Measurements from ENCODE around the gene ACO2. TPM values are rescaled to one million over a fixed set of nuclear protein-coding genes. Genes with fewer than 3 reads are reported as not detected.

Gene ACO2
- total RNA-seq, 1 experiment from 2014 or later: 76.7 TPM

DNA sequence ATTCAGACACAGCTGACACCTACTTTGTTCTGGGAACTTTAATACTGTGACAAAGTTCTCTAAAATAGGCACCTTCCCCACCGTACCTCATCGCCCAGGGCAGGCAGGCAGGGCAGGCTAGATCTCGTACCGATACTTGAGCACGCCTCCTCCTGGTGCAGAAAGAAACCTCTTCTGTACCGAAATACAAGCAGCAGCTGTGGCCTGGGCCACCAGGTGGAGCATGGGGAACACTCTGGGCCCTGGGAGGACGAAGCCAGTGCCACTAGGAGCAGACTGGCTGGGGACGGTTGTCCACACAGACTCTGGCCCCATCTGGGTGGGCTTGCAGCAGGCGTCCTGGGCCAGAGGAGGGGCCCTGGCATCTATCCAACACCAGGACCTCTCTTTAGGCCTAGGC is 108.0 kb downstream of the ACO2 start:
- ChIA-PET POLR2A (ENCODE audit: unreplicated experiment) (interaction anchor here (0.6 kb wide), 1 partner anchor 333 kb away, joined by 4 read pairs; no protein-coding TSS in a partner anchor), CTCF (interaction anchor here (1.6 kb wide), 1 partner anchor 33 kb away, joined by 3 read pairs; no protein-coding TSS in a partner anchor)
- DNase-seq: peak; percentile 63 to 67
- H3K9me2 ChIP-seq (ENCODE audit: insufficient read depth): no peaks in the 10 kb centered on the region
- H3K4me3 ChIP-seq: no peak overlapping the region
- H4K20me1 ChIP-seq (ENCODE audit: insufficient read depth): no peaks in the 10 kb centered on the region
- BruUV-seq (replicated peaks): TSS peak; percentile 13
- TF ChIP-seq, protein P1, sequence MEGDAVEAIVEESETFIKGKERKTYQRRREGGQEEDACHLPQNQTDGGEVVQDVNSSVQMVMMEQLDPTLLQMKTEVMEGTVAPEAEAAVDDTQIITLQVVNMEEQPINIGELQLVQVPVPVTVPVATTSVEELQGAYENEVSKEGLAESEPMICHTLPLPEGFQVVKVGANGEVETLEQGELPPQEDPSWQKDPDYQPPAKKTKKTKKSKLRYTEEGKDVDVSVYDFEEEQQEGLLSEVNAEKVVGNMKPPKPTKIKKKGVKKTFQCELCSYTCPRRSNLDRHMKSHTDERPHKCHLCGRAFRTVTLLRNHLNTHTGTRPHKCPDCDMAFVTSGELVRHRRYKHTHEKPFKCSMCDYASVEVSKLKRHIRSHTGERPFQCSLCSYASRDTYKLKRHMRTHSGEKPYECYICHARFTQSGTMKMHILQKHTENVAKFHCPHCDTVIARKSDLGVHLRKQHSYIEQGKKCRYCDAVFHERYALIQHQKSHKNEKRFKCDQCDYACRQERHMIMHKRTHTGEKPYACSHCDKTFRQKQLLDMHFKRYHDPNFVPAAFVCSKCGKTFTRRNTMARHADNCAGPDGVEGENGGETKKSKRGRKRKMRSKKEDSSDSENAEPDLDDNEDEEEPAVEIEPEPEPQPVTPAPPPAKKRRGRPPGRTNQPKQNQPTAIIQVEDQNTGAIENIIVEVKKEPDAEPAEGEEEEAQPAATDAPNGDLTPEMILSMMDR (conservative IDR thresholded peaks at IDR 0.05): peak; percentile 88
- no peak for TF ChIP-seq EZH2 (IDR thresholded peaks at IDR 0.05; ENCODE audit: low read depth)
- H2AFZ ChIP-seq: no peak overlapping the region
- no peaks in the 10 kb centered on the region for H3K9me3 ChIP-seq (ENCODE audit: insufficient read depth, low read depth)
- no peaks in the 10 kb centered on the region for H3K79me2 ChIP-seq (ENCODE audit: low read depth)
- no peaks in the 10 kb centered on the region for H3K27me3 ChIP-seq (ENCODE audit: insufficient read depth, low read depth)
- intact Hi-C loops (cut with micrococcal nuclease; ENCODE audit: unreplicated experiment): no loop called here
- H3K4me1 ChIP-seq (replicated peaks; ENCODE audit: insufficient read depth): no peaks in the 10 kb centered on the region
- H3K27ac ChIP-seq: no peak overlapping the region
- no peaks in the 10 kb centered on the region for H3F3A ChIP-seq (ENCODE audit: insufficient read depth, low read depth)
- H3K4me2 ChIP-seq: no peak overlapping the region
- H3K36me3 ChIP-seq (ENCODE audit: low read depth): no peaks in the 10 kb centered on the region

GRCh38 chr22:41578114-41578513 is 109.2 kb downstream of the ACO2 start:
- no peak overlapping the region for H2AFZ ChIP-seq
- BruUV-seq (replicated peaks): no TSS peak
- H3K36me3 ChIP-seq (ENCODE audit: low read depth): no peaks in the 10 kb centered on the region
- H3K4me3 ChIP-seq: no peak overlapping the region
- H3K9me3 ChIP-seq (ENCODE audit: insufficient read depth, low read depth): no peaks in the 10 kb centered on the region
- no peaks in the 10 kb centered on the region for H3F3A ChIP-seq (ENCODE audit: insufficient read depth, low read depth)
- H3K27ac ChIP-seq: no peak overlapping the region
- no peaks in the 10 kb centered on the region for H4K20me1 ChIP-seq (ENCODE audit: insufficient read depth)
- H3K9me2 ChIP-seq (ENCODE audit: insufficient read depth): no peaks in the 10 kb centered on the region
- TF ChIP-seq, protein P1 (conservative IDR thresholded peaks at IDR 0.05): no peak
- TF ChIP-seq EZH2 (IDR thresholded peaks at IDR 0.05; ENCODE audit: low read depth): no peak
- H3K27me3 ChIP-seq (ENCODE audit: insufficient read depth, low read depth): no peaks in the 10 kb centered on the region
- no peaks in the 10 kb centered on the region for H3K4me1 ChIP-seq (replicated peaks; ENCODE audit: insufficient read depth)
- POLR2A ChIA-PET (ENCODE audit: unreplicated experiment): no interaction called here
- CTCF ChIA-PET: no interaction called here
- intact Hi-C loops (cut with micrococcal nuclease; ENCODE audit: unreplicated experiment): no loop called here
- no peaks in the 10 kb centered on the region for H3K79me2 ChIP-seq (ENCODE audit: low read depth)
- no peak overlapping the region for H3K4me2 ChIP-seq
- no peak for DNase-seq

Other genes starting within 250 kb of the ACO2 start
- gene CHADL, start 228.2 kb upstream of the ACO2 start, total RNA-seq (2021): 0.63 and 0.74 TPM in 2 replicates
- gene RANGAP1, start 182.9 kb upstream of the ACO2 start, total RNA-seq (2021): 142 and 160 TPM in 2 replicates
- gene ZC3H7B, start 167.6 kb upstream of the ACO2 start, total RNA-seq (2021): 54.5 and 62.7 TPM in 2 replicates
- gene TEF, start 87.2 kb upstream of the ACO2 start, total RNA-seq (2021): 19.4 and 28.2 TPM in 2 replicates
- 50.0 and 57.4 TPM in 2 replicates for gene TOB2, start 22.3 kb upstream of the ACO2 start, total RNA-seq (2021)
- 49.1 and 62.9 TPM in 2 replicates for gene PHF5A, start 425 bp upstream of the ACO2 start, total RNA-seq (2021)
- 47.6 and 49.7 TPM in 2 replicates for gene POLR3H, start 75.4 kb downstream of the ACO2 start, total RNA-seq (2021)
- gene CSDC2, start 91.9 kb downstream of the ACO2 start, total RNA-seq (2021): 0.13 TPM in 1 of 2 replicates, not detected in the other
- 49.3 and 53.1 TPM in 2 replicates for gene PMM1, start 120.7 kb downstream of the ACO2 start, total RNA-seq (2021)
- 38.8 and 52.7 TPM in 2 replicates for gene DESI1, start 151.9 kb downstream of the ACO2 start, total RNA-seq (2021)
- gene XRCC6, start 152.2 kb downstream of the ACO2 start, total RNA-seq (2021): 386 and 486 TPM in 2 replicates
- gene SNU13, start 219.8 kb downstream of the ACO2 start, total RNA-seq (2021): 197 and 229 TPM in 2 replicates
- 0.55 and 0.61 TPM in 2 replicates for gene MEI1, start 230.4 kb downstream of the ACO2 start, total RNA-seq (2021)